Stimulated activated CD8-positive, alpha-beta memory T cell treated with anti-CD3 and anti-CD28 coated beads, Interleukin-7, amount 100 ng/mL, for 24 hours (primary cell): ENCODE results near the gene MTMR4.
A peak's percentile ranks its signal among the peaks of the same experiment; 100 is the strongest.
"Not testable (repeated sequence)": the region's sequence is repeated elsewhere in the genome, so short reads cannot be mapped to it uniquely, and the experiment has no call there.

Source experiments
- DNase-seq: peaks from one replicate; pipeline ENCODE4 v3.0.0-alpha.2; 2020; ENCODE audit warnings: low read depth

The MTMR4 gene

GRCh38 chr17:58525239-58525638 lies 10.8 kb upstream of the MTMR4 start:
- no peak for DNase-seq

GRCh38 chr17:58521680-58522079 lies 7.2 kb upstream of the MTMR4 start:
- DNase-seq = no peak

- no peak for DNase-seq
These were observed 6.5 kb upstream of the MTMR4 start for GRCh38 chr17:58520843-58521430.

- DNase-seq = peak; percentile 98
These were observed 3.6 kb upstream of the MTMR4 start for GRCh38 chr17:58517928-58518609.

GRCh38 chr17:58517378-58517927 lies 3.0 kb upstream of the MTMR4 start:
- DNase-seq = no peak

GRCh38 chr17:58516644-58517377 lies 2.4 kb upstream of the MTMR4 start:
- DNase-seq = no peak

- DNase-seq = no peak
These were observed 848 bp upstream of the MTMR4 start for GRCh38 chr17:58515286-58515685.

GRCh38 chr17:58514770-58515157 lies 326 bp upstream of the MTMR4 start:
- DNase-seq = no peak

GRCh38 chr17:58513267-58513964 lies 1.0 kb downstream of the MTMR4 start:
- no peak for DNase-seq

- DNase-seq = no peak
These were observed 4.4 kb downstream of the MTMR4 start for GRCh38 chr17:58510075-58510474.

- DNase-seq = no peak
These were observed 5.9 kb downstream of the MTMR4 start for GRCh38 chr17:58508341-58509067.

GRCh38 chr17:58507123-58507634 lies 7.3 kb downstream of the MTMR4 start:
- no peak for DNase-seq

GRCh38 chr17:58506354-58507080 lies 7.9 kb downstream of the MTMR4 start:
- no peak for DNase-seq

- no peak for DNase-seq
These were observed 9.5 kb downstream of the MTMR4 start for GRCh38 chr17:58504826-58505351.

GRCh38 chr17:58503866-58504265 lies 10.6 kb downstream of the MTMR4 start:
- no peak for DNase-seq

- not testable (repeated sequence) for DNase-seq
These were observed 11.3 kb downstream of the MTMR4 start for GRCh38 chr17:58503134-58503533.

- no peak for DNase-seq
These were observed 13.0 kb downstream of the MTMR4 start for GRCh38 chr17:58501451-58501850.

GRCh38 chr17:58498177-58498828 lies 16.1 kb downstream of the MTMR4 start:
- no peak for DNase-seq

GRCh38 chr17:58493506-58493905 lies 20.9 kb downstream of the MTMR4 start:
- no peak for DNase-seq
